Muscle of back (tissue), 11 donors: Measurements from ENCODE around the gene ZBTB44. TPM values are rescaled to one million over a fixed set of nuclear protein-coding genes. Genes with fewer than 3 reads are reported as not detected.

Source experiments
- DNase-seq, 3 donors: peaks; one replicate each; pipeline versions ENCODE4 v3.0.0 to v3.0.0-alpha.2; 2013
- polyA plus RNA-seq, 10 donors: library from polyadenylated mRNA; unstranded; fragments of 120-200 nt; gene quantifications; one replicate each; pipeline ENCODE4 v1.2.1, GENCODE V29; 2013; ENCODE audit not compliant: insufficient read length in 10 of 10

The ZBTB44 gene
- polyA plus RNA-seq, 10 donors = 23.6 to 39.4 (median 30.9) TPM

DNA sequence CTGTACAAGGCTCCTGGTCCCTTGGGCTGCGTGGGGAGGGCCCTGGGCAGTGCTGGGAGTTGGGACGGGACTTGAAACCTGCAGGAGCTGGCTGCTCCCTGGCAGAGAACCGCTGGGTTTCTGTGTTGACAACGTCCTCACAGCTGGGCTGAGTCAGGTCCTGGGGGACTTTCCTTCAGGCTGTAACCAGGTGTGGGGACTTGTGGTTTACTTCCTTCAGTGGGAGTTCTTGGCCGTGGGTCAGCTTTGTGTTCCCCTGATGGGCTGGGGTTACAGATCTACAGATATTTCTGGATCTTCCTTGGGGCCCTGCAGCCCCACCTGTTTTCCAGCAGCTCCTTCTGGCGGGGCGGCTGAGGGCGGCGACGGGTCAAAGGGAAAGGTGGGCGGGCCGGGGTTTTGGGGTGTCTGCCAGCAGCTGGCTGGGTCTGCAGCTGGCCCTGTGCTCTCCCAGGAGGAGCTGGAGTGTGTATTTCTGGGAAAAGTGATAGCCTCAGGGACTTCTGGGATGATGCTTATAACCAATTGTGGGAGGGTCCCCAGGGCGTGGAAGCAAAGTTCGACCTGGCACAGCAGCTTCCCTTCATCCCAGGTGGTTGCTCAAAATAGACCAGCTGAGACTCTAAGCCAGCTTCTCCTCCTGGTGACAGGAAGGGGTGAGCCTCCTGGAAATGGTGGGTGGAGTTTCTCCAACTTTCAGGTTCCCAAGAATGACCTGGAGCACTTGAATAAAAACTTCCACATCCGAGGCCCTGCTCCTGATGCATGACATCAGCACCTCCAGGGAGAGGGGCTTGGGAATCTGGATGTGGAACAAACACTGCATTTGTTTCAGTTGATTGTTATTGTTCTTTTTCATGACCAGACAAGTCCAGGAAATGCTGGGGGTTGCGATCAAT, 136.0 kb downstream of the ZBTB44 start:
- DNase-seq = peak; percentile 18 to 91 (median 61)

DNA sequence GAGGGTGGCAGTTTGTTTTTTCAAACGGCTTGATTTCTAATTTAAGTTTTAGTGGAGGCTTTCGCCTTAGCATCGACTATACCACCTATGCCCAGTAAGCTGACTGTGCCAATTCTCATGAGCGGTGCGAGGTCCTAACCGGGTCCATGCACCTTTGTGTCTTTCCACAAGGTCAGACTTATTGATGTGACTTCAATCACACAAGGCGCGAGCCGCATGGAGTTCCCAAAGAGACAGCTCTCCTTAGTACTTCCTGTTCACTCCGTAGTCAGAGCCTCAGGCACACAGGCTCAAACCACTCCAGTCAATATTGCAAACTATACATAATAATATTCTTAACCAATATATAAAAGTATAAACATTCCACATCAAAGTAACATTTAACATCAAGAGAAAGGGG, 136.9 kb downstream of the ZBTB44 start:
- no peak for DNase-seq

Other genes starting within 250 kb of the ZBTB44 start
- 100 to 1,000 TPM; 119 to 188 (median 144) TPM for gene APLP2, start 245.0 kb downstream of the ZBTB44 start, polyA plus RNA-seq
- gene ST14, start 155.1 kb downstream of the ZBTB44 start, polyA plus RNA-seq = 1 to 10 TPM in 3 of 10 donors, under 1 TPM in 7; 0.27 to 5.9 (median 0.53) TPM
- 10 to 100 TPM in 6 of 10 donors, 1 to 10 TPM in 4; 8.3 to 13.4 (median 11.4) TPM for gene ADAMTS8, start 113.7 kb upstream of the ZBTB44 start, polyA plus RNA-seq
- 10 to 100 TPM; 16.6 to 28.9 (median 21.3) TPM for gene ADAMTS15, start 133.7 kb upstream of the ZBTB44 start, polyA plus RNA-seq